ENCODE measurements around the gene ALDH1L1.

The ALDH1L1 gene

DNA sequence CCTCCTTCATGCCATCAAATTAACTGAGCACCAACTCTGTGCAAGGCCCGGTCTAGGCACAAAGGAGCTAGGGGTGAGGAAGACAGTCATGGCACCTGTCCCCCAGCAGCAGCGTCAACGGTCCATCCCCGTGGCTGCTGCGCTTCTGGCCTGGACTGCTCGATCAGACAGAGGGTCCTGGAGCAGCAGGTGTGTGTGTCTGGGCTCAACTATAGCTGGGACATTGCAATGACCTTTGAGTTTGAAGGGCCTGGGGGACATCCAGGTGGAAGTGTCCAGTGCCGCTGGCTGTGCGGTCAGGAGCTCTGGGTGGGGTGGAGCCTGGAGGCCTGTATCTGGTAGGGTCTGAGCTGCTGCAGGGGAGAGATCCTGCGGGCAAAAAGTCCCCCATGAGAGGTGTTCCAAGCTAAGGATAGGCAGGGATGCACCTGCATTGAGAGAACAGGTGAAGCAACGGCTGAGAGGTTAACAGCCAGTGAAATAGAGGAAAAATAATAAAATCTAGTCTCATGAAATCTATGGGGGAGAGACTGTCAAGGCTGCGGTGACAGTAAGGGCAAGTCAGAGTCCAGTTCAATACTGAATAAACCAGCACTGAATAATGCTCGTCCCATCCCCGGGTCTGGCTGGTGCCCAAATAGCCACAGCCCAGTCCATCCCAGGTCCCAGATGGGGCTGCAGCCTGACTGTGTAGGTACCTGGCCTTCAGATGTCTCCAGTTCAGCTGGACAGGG is 71.1 kb downstream of the ALDH1L1 start:
- CTCF ChIA-PET = interaction anchor here (0.7 kb wide), 1 partner anchor 23 kb away, joined by 3 read pairs; no protein-coding TSS in a partner anchor
- no peak overlapping the region for H3K4me3 ChIP-seq (ENCODE audit: low read depth, low read length)
- TF ChIP-seq, protein P1, sequence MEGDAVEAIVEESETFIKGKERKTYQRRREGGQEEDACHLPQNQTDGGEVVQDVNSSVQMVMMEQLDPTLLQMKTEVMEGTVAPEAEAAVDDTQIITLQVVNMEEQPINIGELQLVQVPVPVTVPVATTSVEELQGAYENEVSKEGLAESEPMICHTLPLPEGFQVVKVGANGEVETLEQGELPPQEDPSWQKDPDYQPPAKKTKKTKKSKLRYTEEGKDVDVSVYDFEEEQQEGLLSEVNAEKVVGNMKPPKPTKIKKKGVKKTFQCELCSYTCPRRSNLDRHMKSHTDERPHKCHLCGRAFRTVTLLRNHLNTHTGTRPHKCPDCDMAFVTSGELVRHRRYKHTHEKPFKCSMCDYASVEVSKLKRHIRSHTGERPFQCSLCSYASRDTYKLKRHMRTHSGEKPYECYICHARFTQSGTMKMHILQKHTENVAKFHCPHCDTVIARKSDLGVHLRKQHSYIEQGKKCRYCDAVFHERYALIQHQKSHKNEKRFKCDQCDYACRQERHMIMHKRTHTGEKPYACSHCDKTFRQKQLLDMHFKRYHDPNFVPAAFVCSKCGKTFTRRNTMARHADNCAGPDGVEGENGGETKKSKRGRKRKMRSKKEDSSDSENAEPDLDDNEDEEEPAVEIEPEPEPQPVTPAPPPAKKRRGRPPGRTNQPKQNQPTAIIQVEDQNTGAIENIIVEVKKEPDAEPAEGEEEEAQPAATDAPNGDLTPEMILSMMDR (IDR thresholded peaks at IDR 0.05; ENCODE audit: insufficient read depth, low read length, missing control alignments) = no peak

DNA sequence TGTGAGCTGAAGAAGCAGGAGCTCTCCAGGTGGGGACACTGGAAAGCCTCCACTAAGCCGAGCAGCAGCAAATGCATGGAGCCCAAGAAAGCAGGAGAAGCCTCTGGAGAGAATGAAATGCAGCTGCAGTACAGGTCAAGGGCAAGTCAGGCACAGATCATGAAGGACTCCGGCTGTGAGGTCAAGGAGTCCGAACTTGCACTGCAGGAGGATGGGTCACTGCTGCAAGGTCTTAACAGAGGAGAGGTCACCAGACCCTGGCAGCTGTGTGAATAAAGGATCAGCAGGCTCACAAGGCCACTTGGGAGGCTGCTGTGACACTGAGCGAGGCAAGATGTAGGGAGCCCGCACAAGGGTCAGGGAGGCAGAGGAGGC is 71.7 kb downstream of the ALDH1L1 start:
- TF ChIP-seq, protein P1 (IDR thresholded peaks at IDR 0.05; ENCODE audit: insufficient read depth, low read length, missing control alignments) = no peak
- DNase-seq (ENCODE audit: low read depth, low spot score) = no peak
- H3K4me3 ChIP-seq (ENCODE audit: low read depth, low read length) = no peak overlapping the region
- ChIA-PET CTCF (no interaction called here), POLR2A (no interaction called here)

More for the DNA sequence above, 71.1 kb downstream of the ALDH1L1 start:
- DNase-seq (ENCODE audit: low read depth, low spot score) = no peak
- POLR2A ChIA-PET = no interaction called here

GRCh38 chr3:126107957-126108675 is 72.3 kb downstream of the ALDH1L1 start:
- no peak overlapping the region for H3K4me3 ChIP-seq (ENCODE audit: low read depth, low read length)
- TF ChIP-seq, protein P1 (IDR thresholded peaks at IDR 0.05; ENCODE audit: insufficient read depth, low read length, missing control alignments) = no peak
- POLR2A ChIA-PET = no interaction called here
- CTCF ChIA-PET = interaction anchor here (1.1 kb wide), 1 partner anchor 25 kb away, joined by 6 read pairs; no protein-coding TSS in a partner anchor
- DNase-seq (ENCODE audit: low read depth, low spot score) = no peak

DNA sequence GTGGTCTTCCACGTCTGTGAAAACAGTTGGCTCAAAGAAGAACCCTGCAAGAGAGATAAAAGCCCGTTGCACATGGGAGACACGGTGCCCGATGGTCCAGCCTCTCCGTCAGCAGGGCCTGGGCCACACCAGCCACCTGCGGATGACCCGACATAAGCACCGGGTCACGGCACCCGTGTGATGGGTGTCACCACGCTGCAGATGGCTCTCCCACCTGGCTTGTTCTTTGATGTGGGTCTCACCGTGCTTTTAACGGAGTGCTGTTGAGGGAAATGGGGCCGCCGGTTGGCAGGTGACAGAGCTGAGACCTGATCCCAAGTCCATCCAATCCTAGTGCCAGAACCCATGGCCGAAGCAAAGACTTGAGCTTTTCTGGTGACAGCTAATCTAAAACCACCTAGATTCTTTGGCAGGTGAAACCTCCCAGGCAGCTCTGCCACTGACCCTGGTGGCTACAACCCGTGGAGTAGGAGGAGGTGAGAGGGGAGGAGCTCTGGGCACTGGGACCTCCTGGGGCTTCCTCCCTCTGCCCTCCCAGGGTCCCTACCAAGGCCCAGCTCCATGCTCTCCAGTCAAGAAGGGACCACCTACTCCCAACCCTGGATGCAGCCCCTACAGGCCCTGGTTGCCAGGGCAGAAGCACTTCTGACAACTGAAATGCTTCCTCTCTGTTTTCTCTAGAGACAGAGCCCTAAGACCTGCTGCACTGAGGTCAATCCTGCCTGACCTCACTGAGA is 73.0 kb downstream of the ALDH1L1 start:
- ChIA-PET CTCF (interaction anchor here (1.1 kb wide), 1 partner anchor 26 kb away, joined by 6 read pairs; no protein-coding TSS in a partner anchor), POLR2A (no interaction called here)
- no peak overlapping the region for H3K4me3 ChIP-seq (ENCODE audit: low read depth, low read length)
- TF ChIP-seq, protein P1 (IDR thresholded peaks at IDR 0.05; ENCODE audit: insufficient read depth, low read length, missing control alignments) = no peak
- no peak for DNase-seq (ENCODE audit: low read depth, low spot score)

DNA sequence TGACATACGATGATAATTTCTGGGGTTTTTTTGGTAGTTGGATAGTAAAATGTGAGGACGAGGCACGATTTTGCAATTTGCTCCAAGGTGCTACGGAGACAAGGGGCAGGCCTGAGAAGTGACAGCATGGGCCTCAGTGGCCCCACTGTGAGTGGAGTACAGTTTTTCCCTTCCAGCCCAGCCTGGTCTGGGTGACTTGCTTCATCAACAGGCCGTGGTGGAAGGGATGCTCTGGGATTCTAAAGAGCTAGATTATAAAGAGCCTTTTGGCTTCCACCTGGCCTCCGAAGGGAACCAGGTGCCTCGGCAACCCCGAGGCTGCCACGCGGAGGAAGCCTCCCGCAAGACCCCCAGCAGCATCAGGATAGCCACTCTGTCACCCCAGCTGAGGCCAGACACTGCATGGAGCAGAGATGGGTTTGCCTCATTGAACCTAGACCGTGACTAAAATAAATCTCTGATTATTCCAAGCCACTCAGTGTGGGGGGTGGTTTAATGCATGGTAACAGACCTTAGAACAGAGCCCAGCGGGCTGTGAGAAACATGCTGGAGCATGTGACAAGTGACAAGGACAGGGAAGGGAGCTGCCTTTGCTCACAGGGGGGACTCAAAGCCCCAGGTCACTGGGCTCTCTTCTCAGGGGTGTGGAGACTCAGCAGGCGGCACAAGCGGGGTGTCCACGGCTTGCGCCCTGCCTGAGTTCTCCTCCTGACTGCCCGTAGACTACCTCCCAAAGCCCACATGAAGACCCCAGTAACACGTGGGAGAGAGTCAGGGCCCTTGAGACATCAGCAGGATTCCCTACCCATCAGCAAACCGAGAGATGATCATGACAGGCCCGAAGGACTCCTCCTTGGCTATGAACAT is 73.8 kb downstream of the ALDH1L1 start:
- DNase-seq (ENCODE audit: low read depth, low spot score) = no peak
- H3K4me3 ChIP-seq (ENCODE audit: low read depth, low read length) = no peak overlapping the region
- POLR2A ChIA-PET = no interaction called here
- TF ChIP-seq, protein P1 (IDR thresholded peaks at IDR 0.05; ENCODE audit: insufficient read depth, low read length, missing control alignments) = no peak
- CTCF ChIA-PET = interaction anchor here (1.1 kb wide), 1 partner anchor 27 kb away, joined by 6 read pairs; no protein-coding TSS in a partner anchor
